HG02763 (cell line): ENCODE data around the gene CCL4L2.
"Not testable (repeated sequence)": the region's sequence is repeated elsewhere in the genome, so short reads cannot be mapped to it uniquely, and the experiment has no call there.

Experiments used
- ATAC-seq: cut with Tn5 transposase; IDR thresholded peaks from one replicate; pipeline ENCODE4 v1.9.1; 2021; ENCODE audit warnings: mild to moderate bottlenecking, moderate library complexity; ENCODE audit not compliant: unreplicated experiment

CCL4L2 gene

GRCh38 chr17:36219556-36219955 lies 8.7 kb downstream of the CCL4L2 start:
- not testable (repeated sequence) for ATAC-seq

DNA sequence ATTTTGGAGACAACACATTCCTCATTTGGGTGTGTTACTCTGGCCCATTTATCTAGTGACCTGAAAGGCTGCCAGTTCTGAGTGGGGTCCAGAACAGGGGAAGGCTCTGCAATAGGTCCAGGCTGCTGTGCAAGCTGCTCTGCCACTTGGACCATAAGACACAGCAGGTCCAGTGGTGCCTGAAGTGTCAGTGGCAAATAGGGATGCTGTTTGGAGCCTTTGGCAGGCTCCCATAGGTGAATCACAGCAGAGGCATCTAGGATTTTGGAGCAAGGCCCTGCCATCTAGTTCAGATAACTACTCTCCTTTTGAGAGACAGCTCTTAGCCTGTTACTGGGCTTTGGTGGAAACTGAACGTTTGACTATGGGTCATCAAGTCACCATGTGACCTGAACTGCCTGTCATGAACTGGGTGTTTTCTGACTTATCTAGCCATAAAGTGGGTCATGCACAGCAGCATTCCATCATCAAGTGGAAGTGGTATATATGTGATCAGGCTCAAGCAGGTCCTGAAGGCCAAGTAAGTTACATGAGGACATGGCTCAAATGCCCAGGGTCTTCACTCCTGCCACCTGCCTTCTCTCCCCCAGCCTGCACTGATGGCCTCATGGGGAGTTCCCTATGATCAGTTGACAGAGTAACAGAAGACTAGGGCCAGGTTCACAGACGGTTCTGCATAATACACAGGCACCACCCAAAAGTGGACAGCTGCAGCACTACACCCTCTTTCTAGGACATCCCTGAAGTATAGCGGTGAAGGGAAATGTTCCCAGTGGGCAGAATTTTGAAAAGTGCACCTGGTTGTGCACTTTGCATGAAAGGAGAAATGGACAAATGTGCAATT lies 10.1 kb downstream of the CCL4L2 start:
- ATAC-seq = not testable (repeated sequence)

DNA sequence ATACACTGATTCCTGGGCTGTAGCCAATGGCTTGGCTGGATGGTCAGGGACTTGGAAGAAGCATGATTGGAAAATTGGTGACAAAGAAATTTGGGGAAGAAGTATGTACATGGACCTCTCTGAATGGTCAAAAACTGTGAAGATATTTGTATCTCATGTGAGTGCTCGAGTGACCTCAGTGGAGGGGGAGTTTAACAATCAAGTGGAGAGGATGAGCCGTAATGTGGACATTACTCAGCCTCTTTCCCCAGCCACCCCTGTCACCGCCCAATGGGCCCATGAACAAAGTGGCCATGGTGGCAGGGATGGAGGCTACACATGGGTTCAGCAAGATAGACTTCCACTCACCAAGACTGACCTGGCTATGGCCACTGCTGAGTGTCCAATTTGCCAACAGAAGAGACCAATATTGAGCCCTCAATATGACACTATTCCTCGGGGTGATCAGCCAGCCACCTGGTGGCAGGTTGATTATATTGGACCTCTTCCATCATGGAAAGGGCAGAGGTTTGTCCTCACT lies 10.8 kb downstream of the CCL4L2 start:
- not testable (repeated sequence) for ATAC-seq

GRCh38 chr17:36222967-36223366 lies 12.1 kb downstream of the CCL4L2 start:
- ATAC-seq = not testable (repeated sequence)

DNA sequence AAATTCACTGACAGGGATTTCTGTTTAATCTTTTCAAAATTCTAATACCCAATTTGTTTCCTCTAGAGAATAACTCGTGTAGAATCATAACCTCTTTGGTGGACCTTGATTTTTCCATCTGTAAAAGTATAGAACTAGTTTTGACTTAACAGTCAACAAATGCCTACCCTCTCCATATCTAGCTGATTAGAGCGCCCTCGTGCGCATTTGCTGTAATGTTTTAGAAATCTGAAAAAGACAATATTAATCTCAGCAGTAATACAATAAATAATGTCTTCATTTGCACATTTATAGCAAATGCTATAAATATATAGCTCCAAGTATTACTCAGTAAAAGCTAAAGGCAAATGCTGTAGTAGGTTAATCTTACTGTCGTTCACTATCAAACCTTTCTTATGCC lies 18.8 kb downstream of the CCL4L2 start:
- ATAC-seq = not testable (repeated sequence)

- ATAC-seq = not testable (repeated sequence)
Observed at GRCh38 chr17:36242046-36242445, 31.2 kb downstream of the CCL4L2 start.
